Parathyroid adenoma (tissue), 2 donors: ENCODE measurements around the gene ANLN.

Experiments
- H2AFZ ChIP-seq: fragments of 300-600 bp; sonication (generic); one replicate; pipeline ENCODE4 v1.7.0; 2017; ENCODE audit warnings: antibody characterized with exemption, mild to moderate bottlenecking
- H3K27ac ChIP-seq: fragments of 300-600 bp; sonication (generic); one replicate; pipeline ENCODE4 v1.7.0; 2017
- H3K27me3 ChIP-seq: fragments of 300-600 bp; sonication (generic); one replicate; pipeline ENCODE4 v1.7.0; 2017; ENCODE audit warnings: low read length; ENCODE audit not compliant: control insufficient read depth, insufficient read depth
- H3K36me3 ChIP-seq: fragments of 300-600 bp; sonication (generic); one replicate; pipeline ENCODE4 v1.7.0; 2017; ENCODE audit warnings: low read length; ENCODE audit not compliant: control insufficient read depth, insufficient read depth
- H3K4me1 ChIP-seq: fragments of 300-600 bp; sonication (generic); one replicate; pipeline ENCODE4 v1.7.0; 2017; ENCODE audit warnings: control low read depth
- H3K4me2 ChIP-seq: fragments of 300-600 bp; sonication (generic); one replicate; pipeline ENCODE4 v1.7.0; 2017; ENCODE audit warnings: low read length
- H3K4me3 ChIP-seq: fragments of 300-600 bp; sonication (generic); one replicate; pipeline ENCODE4 v1.7.0; 2017; ENCODE audit warnings: low read depth, low read length
- H3K79me2 ChIP-seq: fragments of 300-600 bp; sonication (generic); one replicate; pipeline ENCODE4 v1.7.0; 2017; ENCODE audit warnings: control low read depth
- H3K9ac ChIP-seq: fragments of 300-600 bp; sonication (generic); one replicate; pipeline ENCODE4 v1.7.0; 2017; ENCODE audit warnings: mild to moderate bottlenecking
- H3K9me3 ChIP-seq: fragments of 300-600 bp; sonication (generic); one replicate; pipeline ENCODE4 v1.7.0; 2017; ENCODE audit warnings: low read length; ENCODE audit not compliant: control insufficient read depth
- TF ChIP-seq, protein P1 (sequence below): fragments of 300-600 bp; sonication (generic); IDR thresholded peaks from one replicate; pipeline ENCODE4 v1.7.0; 2017; ENCODE audit warnings: antibody characterized with exemption, mild to moderate bottlenecking
- donor health status: primary hyperparathyroidism.

Gene ANLN

DNA sequence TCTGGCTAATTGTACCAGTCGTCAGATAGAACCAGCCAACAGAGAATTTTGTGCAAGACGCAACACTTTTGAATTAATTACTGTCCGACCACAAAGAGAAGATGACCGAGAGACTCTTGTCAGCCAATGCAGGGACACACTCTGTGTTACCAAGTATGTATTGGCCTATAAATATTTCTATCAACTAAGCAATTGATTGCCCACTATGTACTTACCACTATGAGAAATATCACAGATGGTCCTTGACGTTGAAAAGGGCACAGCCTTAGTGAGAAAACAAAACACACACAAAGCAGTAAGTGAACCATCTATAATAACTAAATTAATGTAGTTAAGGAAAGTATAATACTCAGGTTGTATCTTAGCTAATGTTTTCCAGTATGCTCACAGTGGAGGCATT is 60.0 kb downstream of the ANLN start:
- H2AFZ ChIP-seq: no peak overlapping the region
- TF ChIP-seq, protein P1, sequence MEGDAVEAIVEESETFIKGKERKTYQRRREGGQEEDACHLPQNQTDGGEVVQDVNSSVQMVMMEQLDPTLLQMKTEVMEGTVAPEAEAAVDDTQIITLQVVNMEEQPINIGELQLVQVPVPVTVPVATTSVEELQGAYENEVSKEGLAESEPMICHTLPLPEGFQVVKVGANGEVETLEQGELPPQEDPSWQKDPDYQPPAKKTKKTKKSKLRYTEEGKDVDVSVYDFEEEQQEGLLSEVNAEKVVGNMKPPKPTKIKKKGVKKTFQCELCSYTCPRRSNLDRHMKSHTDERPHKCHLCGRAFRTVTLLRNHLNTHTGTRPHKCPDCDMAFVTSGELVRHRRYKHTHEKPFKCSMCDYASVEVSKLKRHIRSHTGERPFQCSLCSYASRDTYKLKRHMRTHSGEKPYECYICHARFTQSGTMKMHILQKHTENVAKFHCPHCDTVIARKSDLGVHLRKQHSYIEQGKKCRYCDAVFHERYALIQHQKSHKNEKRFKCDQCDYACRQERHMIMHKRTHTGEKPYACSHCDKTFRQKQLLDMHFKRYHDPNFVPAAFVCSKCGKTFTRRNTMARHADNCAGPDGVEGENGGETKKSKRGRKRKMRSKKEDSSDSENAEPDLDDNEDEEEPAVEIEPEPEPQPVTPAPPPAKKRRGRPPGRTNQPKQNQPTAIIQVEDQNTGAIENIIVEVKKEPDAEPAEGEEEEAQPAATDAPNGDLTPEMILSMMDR: no peak
- H3K9me3 ChIP-seq: no peaks in the 10 kb centered on the region
- no peaks in the 10 kb centered on the region for H3K36me3 ChIP-seq
- H3K4me2 ChIP-seq: no peak overlapping the region
- H3K27ac ChIP-seq: no peak overlapping the region
- no peaks in the 10 kb centered on the region for H3K27me3 ChIP-seq
- no peaks in the 10 kb centered on the region for H3K4me1 ChIP-seq
- no peak overlapping the region for H3K9ac ChIP-seq
- no peaks in the 10 kb centered on the region for H3K79me2 ChIP-seq
- H3K4me3 ChIP-seq: no peak overlapping the region

DNA sequence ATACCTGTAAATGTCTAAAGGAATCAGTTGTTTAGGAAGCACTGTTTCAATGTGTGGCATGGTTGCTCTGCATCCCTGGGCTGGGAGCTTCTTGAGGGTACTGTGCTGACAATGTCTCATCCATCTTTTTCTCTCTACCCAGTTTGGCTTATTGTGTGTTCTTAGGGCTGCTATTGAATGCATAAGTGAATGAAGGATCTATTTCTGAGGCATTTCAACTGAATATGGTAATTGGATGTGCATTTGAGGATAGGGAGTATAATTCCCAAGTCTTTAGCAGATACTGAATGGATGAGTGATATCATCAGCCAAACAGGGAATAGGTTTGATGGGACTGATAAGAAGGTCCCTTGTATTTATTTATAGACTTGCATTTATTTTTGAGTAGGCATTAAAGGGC is 64.1 kb downstream of the ANLN start:
- Histone ChIP-seq H3K4me2 (no peak overlapping the region), H3K4me3 (no peak overlapping the region), H3K9ac (no peak overlapping the region), H3K9me3 (no peaks in the 10 kb centered on the region), H3K27me3 (no peaks in the 10 kb centered on the region), H3K27ac (no peak overlapping the region), H2AFZ (no peak overlapping the region), H3K36me3 (no peaks in the 10 kb centered on the region), H3K79me2 (no peaks in the 10 kb centered on the region), H3K4me1 (no peaks in the 10 kb centered on the region)
- TF ChIP-seq, protein P1: no peak

DNA sequence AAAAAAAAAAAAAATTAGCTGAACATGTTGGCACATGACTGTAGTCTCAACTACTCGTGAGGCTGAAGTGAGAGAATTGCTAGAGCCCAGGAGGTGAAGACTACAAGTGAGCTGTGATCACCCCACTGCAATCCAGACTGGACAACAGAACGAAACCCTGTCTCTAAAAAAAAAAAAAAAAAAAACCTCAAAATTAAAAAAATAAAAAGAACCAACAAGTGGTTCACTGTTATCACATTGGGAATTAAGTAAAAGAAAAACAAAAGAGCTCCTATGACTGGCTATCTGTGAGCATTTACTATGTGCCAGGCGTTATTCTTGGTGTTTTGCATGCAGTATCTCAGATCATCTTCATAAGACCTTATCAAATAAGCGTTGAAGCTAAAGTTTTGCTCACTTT is 66.0 kb downstream of the ANLN start:
- Histone ChIP-seq H3K27me3 (no peaks in the 10 kb centered on the region), H3K79me2 (no peaks in the 10 kb centered on the region), H3K27ac (no peak overlapping the region), H2AFZ (no peak overlapping the region), H3K4me2 (no peak overlapping the region), H3K9me3 (no peaks in the 10 kb centered on the region), H3K9ac (no peak overlapping the region), H3K4me3 (no peak overlapping the region), H3K36me3 (no peaks in the 10 kb centered on the region), H3K4me1 (no peaks in the 10 kb centered on the region)
- TF ChIP-seq, protein P1: no peak

DNA sequence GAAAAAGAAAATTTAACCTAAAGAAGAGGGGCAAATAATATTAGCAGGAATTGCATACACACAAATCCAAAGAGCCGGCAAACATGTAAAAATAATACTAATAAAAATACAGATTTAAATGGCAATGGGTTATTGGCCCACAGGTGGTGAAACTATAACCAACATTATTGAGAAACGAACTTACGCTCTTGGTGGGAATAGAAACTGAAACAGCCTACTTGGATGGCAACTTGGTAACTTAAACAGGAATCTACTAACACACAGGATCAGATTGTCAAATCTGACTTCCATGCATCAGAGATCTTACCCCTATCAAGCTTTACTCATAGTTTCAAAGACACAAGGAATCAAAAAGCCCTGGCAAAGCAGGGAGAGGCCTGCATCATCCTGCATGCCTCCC is 66.5 kb downstream of the ANLN start:
- TF ChIP-seq, protein P1: no peak
- H3K4me2 ChIP-seq: no peak overlapping the region
- no peak overlapping the region for H3K27ac ChIP-seq
- H3K9ac ChIP-seq: no peak overlapping the region
- H3K4me3 ChIP-seq: no peak overlapping the region
- no peaks in the 10 kb centered on the region for H3K9me3 ChIP-seq
- no peaks in the 10 kb centered on the region for H3K27me3 ChIP-seq
- no peaks in the 10 kb centered on the region for H3K4me1 ChIP-seq
- H3K36me3 ChIP-seq: no peaks in the 10 kb centered on the region
- no peaks in the 10 kb centered on the region for H3K79me2 ChIP-seq
- peak overlapping the region; percentile 8 for H2AFZ ChIP-seq

DNA sequence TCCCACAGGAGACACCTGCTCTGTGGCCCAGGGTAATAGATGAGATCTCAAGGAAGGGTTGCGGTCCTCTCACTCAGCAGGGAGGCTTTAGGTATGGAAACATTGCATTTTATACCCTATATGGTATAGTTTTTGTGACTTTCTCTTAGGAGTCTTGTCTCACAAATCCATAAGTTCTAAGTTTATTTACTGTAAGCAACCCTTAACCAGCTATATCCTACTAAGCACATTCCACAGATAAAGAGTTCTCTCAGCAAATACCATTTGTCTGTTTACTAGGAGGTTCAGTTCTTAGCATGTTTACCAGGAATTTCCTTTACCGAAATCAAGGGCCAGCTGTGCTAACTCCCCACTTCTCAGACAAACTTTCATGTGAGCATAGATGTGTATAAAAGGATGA is 66.9 kb downstream of the ANLN start:
- Histone ChIP-seq H3K4me1 (no peaks in the 10 kb centered on the region), H3K27me3 (no peaks in the 10 kb centered on the region), H3K4me2 (no peak overlapping the region), H3K36me3 (no peaks in the 10 kb centered on the region), H3K9ac (no peak overlapping the region), H3K79me2 (no peaks in the 10 kb centered on the region), H3K27ac (no peak overlapping the region), H3K9me3 (no peaks in the 10 kb centered on the region), H2AFZ (peak overlapping the region; percentile 8), H3K4me3 (no peak overlapping the region)
- TF ChIP-seq, protein P1: no peak
